A549 treated with CpdA at 1 μM for 4 hours (cell line): ENCODE data around the gene COPS6. TPM values are rescaled to one million over a fixed set of nuclear protein-coding genes. Genes with fewer than 3 reads are reported as not detected.

Source experiments
- total RNA-seq: library from RNA; stranded (reverse); fragments of 200-300 nt; extraction: Qiagen RNA extraction; gene quantifications from 5 replicates; pipeline ENCODE4 v1.2.3, GENCODE V29; 2022; ENCODE audit warnings: low read depth

COPS6 gene
- total RNA-seq = 148 to 197 TPM (median 177 TPM) in 5 replicates

DNA sequence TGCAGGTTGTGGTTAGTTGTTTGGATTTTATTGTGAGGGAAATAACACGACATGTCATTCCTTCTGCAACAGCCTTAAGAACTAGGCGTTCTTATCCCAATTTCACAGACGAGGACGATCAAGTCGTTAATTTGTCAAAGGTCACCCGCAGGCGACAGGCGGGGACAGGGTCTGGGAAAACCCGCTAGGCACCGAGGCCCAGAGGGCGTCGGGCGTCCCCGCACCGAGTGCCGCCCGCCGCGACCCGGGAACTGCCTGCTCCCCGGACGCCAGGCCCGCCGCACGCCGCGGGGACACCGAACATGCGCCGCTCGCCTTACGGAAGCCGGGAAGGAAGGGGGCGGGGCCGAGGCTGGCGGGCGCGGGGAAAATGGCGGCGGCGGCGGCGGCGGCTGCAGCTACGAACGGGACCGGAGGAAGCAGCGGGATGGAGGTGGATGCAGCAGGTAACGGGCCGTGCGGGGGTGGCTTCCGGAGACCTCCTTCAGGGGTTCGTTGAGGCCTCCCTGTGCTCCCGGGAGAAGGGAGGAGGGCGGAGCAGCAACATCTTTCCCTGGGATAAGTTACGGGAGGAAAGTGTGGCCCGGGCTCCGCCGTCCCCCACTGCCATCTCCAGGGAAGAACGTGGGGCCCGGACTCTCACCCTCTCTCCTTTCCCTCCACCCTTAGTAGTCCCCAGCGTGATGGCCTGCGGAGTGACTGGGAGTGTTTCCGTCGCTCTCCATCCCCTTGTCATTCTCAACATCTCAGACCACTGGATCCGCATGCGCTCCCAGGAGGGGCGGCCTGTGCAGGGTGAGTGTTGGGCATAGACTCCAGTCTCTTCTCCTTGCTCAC, at the start of gene COPS6:
Gene COPS6, plus strand, starts transcription at position 349 of the 837 bp plus-strand sequence. Its CDS starts 22 bp downstream, at position 371.

DNA sequence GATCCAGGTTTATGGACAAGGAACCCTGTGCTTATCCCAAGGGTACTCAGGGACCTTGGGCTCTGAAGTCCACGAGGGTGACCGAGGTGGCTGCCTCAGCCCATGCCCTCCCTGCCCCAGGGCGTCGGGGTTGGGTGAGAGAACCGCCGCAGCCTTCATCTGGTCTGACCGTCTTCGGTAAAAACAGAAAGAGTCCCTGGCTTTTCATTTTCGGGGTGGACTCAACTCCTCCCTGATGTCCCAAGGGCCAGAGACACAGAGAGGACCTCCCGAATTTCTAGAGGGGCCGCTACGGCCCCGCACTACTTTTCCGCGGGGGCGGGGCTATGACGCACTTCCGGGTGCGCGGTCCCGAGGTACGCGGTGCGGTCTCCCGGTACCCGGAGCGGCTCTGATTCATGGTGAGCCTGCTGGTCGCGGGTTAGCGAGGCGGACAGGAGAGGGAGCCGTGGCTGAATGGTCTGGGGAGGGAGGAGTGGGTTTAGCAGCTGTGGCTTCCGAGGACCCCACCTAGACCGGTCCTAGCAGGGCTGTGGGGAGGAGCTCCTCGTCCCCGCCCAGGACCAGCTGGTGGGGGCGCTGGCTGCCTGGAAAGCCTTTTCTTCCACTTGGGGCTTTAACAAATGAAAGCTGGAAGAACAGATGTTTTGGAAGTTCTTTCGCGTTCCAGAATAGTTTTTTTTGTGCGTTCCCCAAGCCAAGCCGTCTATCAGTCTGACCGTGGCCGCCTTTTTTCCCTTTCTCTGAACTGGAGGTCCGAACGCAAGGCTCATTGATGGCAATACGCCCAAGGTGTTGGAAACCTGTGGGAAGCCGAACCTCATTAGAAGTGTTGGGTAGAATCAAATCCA, 39.1 kb upstream of the COPS6 start, which contains the start of gene ZSCAN21:
Gene ZSCAN21, plus strand, starts transcription at position 334 of the 851 bp plus-strand sequence. CDS start 7,233 bp downstream, outside the sequence.

DNA sequence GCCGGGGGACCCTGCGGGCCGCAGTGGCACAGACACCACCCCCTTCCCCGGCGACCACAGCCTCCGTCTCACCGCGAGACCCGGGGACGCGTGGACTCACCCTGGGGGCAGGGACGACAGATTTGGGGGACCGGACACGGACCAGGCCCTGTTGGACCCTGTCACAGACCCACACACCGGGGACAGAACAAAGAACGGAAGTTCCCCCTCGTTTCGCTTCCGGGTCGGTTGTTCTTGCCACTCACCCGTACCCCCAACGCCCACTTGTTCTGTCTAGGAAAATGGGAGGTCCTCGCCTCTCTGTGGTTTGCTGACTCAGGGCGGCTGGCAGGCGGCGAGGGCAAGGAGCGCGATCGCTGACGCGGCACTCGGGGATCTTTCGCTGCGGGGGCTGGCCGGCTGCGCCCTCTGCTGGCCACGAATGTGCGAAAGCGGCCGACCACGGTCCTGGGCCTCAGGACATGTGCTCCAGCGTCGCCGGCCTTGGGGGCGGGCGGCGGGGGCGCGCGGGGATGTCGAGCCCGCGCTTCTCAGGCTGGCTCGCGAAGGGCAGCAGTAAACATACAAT, 7.2 kb upstream of the COPS6 start, which contains the start of gene ZNF3:
Gene ZNF3, minus strand, starts transcription at position 189 of the 568 bp plus-strand sequence. CDS start 4,366 bp downstream, outside the sequence.

DNA sequence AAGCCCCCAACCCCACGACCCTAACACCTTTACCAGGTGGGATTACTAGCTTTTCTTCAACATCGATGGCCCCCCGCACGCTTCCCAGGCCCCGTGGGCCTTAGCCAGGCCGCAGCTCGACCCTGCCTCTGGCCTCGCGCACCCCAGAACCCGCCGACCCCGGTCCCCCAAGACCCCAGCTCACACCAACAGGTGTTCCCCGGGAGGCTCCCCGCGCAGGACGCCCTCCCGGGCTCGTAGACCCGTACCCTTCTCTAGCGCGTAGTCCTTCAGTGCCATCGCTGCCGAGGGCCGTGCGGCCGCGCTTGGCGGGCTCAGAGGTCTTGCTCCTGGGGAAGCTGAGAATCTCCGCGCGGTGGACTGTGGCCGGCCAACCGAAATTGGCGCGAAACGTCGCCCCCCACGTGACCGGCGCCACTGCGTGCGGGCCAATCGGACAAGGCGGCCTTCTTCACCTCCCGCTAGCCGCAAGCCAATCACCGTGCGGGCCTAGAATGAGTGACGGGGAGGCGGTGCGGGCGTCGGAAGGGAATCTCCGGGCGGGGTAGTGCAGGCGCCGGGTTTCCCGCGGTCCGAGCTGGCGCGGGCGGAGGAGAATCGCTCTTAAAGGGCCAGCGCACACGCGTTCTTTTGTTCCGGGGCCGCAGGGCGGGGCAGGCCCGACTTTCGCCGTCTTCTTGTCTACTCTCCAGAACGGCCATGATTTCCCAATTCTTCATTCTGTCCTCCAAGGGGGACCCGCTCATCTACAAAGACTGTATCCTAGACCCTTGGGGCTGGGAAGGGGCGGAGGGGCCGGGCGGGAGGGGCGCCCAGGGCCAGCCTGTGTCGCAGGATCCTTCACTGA, 12.5 kb downstream of the COPS6 start, which contains the start of the genes AP4M1 and MCM7:
Gene AP4M1, plus strand, starts transcription at position 628 of the 847 bp plus-strand sequence. Its CDS starts 72 bp downstream, at position 700.
Gene MCM7, minus strand, starts transcription at position 382 of the 847 bp plus-strand sequence. Its CDS starts 103 bp downstream, at position 279.

DNA sequence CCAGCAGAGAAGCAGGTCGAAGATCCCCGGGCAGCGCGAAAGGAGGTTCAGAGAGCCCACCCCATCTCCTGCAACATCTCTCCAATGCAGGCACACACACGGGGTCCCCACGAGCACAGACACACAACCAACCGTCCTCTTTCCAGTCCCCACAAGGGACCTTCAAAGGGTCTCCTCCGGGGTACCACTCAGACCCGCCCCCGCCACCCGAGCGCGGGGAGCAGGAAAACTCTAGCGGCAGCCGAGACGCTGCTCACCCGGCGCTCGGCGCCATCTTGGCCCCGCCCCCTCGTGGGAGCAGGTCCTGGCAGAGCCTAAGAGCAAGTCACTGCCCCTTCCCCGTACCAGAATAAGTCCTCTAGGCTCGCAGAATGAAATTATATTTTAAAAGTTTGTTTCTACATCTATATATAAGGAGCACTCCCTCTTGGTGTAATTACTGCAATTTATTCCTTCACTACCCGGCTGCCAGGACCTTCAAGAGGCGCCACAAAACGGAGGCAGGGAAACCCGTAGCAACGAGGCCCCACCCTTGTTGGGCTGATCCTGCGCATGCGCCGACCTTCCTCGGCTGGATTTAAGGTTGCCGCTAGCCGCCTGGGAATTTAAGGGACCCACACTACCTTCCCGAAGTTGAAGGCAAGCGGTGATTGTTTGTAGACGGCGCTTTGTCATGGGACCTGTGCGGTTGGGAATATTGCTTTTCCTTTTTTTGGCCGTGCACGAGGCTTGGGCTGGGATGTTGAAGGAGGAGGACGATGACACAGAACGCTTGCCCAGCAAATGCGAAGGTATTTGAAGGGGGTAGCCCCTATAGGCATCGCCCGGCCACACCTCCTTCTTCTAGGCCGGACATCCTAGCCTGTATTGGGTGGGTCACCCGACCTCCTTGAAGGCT, 30.6 kb downstream of the COPS6 start, which contains the start of the genes CNPY4 and TAF6:
Gene CNPY4, plus strand, starts transcription at position 563 of the 898 bp plus-strand sequence. Its CDS starts 111 bp downstream, at position 674.
Gene TAF6, minus strand, starts transcription at position 287 of the 898 bp plus-strand sequence. CDS start 5,149 bp downstream, outside the sequence.

DNA sequence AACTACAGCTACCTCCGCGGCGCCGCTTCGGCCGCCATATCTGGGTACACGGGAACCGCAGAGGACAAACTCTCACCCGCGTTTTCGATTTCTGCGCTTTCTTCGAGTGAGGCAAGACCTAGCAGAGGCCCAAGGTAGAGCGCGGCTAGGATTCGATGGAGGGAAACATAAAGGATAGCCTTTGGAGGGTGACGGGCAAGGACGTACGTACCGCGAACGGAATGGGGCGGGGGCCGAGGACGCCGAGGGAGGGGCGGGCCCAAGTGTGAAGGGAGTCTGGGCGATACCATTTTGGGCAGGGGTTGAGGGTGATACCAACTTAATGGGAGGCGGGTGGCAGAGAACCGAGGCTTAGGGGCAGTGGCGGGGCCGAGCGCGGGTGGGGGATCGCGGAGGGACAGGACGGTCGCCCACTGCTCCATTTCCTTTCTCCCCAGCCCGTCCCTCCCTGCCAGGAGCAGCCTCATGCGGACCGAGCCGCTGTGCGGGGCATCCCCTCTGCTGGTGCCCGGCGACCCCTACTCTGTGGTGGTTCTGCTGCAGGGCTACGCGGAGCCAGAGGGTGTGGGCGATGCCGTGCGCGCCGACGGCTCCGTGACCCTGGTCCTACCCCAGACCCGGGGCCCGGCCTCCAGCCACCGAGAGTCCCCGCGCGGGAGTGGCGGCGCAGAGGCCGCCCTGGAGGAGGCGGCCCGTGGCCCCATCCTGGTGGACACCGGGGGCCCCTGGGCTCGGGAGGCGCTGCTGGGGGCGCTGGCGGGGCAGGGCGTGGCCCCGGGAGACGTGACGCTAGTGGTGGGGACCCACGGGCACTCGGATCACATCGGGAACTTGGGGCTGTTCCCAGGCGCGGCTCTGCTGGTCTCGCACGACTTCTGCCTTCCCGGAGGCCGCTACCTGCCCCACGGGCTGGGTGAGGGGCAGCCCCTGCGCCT, 38.4 kb downstream of the COPS6 start, which contains the start of gene MBLAC1:
Gene MBLAC1, plus strand, starts transcription at position 37 of the 935 bp plus-strand sequence. Its CDS starts 429 bp downstream, at position 466.

Other genes starting within 250 kb of the COPS6 start
- gene OR2AE1, start 211.9 kb upstream of the COPS6 start, total RNA-seq = not detected in 5 replicates
- gene TRIM4, start 169.4 kb upstream of the COPS6 start, total RNA-seq = 25.5 to 27.8 TPM (median 26.6 TPM) in 5 replicates
- 0.15 to 0.27 TPM (median 0.19 TPM) in 5 replicates for gene GJC3, start 159.3 kb upstream of the COPS6 start, total RNA-seq
- not detected in 5 replicates for gene AZGP1, start 112.9 kb upstream of the COPS6 start, total RNA-seq
- gene ZKSCAN1, start 73.4 kb upstream of the COPS6 start, total RNA-seq = 6.6 to 11.3 TPM (median 9.3 TPM) in 5 replicates
- gene ZSCAN21, start 39.2 kb upstream of the COPS6 start, total RNA-seq = 10.0 to 12.2 TPM (median 10.5 TPM) in 5 replicates
- 17.8 to 24.8 TPM (median 18.8 TPM) in 5 replicates for gene ZNF3, start 7.2 kb upstream of the COPS6 start, total RNA-seq
- 241 to 254 TPM (median 244 TPM) in 5 replicates for gene MCM7, start 12.4 kb downstream of the COPS6 start, total RNA-seq
- 14.2 to 17.9 TPM (median 16.1 TPM) in 5 replicates for gene AP4M1, start 12.7 kb downstream of the COPS6 start, total RNA-seq
- 60.0 to 70.6 TPM (median 68.0 TPM) in 5 replicates for gene TAF6, start 30.4 kb downstream of the COPS6 start, total RNA-seq
- gene CNPY4, start 30.7 kb downstream of the COPS6 start, total RNA-seq = 10.7 to 13.0 TPM (median 12.0 TPM) in 5 replicates
- 2.5 to 3.5 TPM (median 2.9 TPM) in 5 replicates for gene MBLAC1, start 38.0 kb downstream of the COPS6 start, total RNA-seq
- gene LAMTOR4, start 59.9 kb downstream of the COPS6 start, total RNA-seq = 157 to 193 TPM (median 181 TPM) in 5 replicates
- gene TRAPPC14, start 69.8 kb downstream of the COPS6 start, total RNA-seq = 11.9 to 15.5 TPM (median 13.2 TPM) in 5 replicates
- 0.07 to 0.08 TPM in 2 of 5 replicates, not detected in the others for gene GAL3ST4, start 79.6 kb downstream of the COPS6 start, total RNA-seq
- gene GPC2, start 88.4 kb downstream of the COPS6 start, total RNA-seq = 0.24 to 1.4 TPM (median 0.67 TPM) in 5 replicates
- 0.18 to 0.45 TPM (median 0.26 TPM) in 4 of 5 replicates, not detected in the other for gene STAG3, start 88.9 kb downstream of the COPS6 start, total RNA-seq
- not detected in 5 replicates for gene PVRIG, start 131.0 kb downstream of the COPS6 start, total RNA-seq
- gene SPDYE3, start 218.7 kb downstream of the COPS6 start, total RNA-seq = not detected in 5 replicates